ENCODE data around the gene MLKL. TPM values are rescaled to one million over a fixed set of nuclear protein-coding genes. Genes with fewer than 3 reads are reported as not detected.
A peak's percentile ranks its signal among the peaks of the same experiment; 100 is the strongest.

Gene MLKL
- 10 to 100 TPM; 10.5 to 23.4 (median 18.0) TPM for total RNA-seq
- long read RNA-seq, donor 1, transcript MLKL-202 (11 exons, 2,523 nt), result major isoform, 7 of 10 reads
- long read RNA-seq, donor 1, partial matches to known transcripts, result 2 of 10 reads
- long read RNA-seq, donor 1, other reads (novel, unspliced or antisense), result 1 of 10 reads
- long read RNA-seq, donor 2, partial matches to known transcripts, result 2 of 8 reads
- long read RNA-seq, donor 2, other reads (novel, unspliced or antisense), result 4 of 8 reads

DNA sequence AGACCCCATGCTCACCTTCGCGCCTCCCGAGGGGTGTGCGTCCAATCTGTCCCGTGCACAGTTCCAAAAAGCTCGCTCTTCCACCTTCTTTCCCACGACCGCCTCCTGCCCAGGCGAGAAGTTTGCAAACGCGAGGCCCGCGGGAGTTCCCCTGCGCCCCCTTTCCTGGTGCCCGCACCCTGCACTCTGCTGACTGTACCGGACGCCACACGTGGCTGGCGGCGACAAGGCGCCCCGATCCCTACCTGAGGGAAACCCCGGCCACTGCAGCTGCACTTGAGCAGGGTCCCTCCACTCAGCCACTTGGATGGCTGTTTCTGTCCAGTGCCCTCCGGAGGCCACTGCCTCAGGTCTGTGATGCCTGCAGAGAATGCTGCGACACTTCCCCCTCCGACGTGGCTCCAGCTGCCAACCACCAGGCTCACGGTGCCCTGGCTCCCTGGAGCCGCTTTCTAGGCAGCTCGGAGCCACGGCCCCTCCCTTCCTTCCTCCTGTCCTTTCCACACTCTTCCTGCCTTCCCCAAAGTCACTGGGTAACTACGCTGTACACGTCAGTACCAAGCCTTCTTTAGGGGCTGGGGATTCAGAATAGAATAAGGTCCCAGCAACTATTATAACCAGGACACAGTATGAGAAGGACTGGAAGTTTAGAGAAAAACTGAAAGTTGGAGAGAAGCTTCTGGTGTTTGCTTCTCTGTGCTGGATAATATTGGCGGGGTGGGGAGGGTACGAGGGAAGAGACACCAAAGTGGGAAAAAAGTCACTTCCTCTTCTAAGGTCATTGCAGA is at the start of gene MLKL:
Gene MLKL, minus strand, starts transcription at position 425 of the 788 bp plus-strand sequence. CDS start 5,105 bp downstream, outside the sequence.
- TF ChIP-seq, protein P1, sequence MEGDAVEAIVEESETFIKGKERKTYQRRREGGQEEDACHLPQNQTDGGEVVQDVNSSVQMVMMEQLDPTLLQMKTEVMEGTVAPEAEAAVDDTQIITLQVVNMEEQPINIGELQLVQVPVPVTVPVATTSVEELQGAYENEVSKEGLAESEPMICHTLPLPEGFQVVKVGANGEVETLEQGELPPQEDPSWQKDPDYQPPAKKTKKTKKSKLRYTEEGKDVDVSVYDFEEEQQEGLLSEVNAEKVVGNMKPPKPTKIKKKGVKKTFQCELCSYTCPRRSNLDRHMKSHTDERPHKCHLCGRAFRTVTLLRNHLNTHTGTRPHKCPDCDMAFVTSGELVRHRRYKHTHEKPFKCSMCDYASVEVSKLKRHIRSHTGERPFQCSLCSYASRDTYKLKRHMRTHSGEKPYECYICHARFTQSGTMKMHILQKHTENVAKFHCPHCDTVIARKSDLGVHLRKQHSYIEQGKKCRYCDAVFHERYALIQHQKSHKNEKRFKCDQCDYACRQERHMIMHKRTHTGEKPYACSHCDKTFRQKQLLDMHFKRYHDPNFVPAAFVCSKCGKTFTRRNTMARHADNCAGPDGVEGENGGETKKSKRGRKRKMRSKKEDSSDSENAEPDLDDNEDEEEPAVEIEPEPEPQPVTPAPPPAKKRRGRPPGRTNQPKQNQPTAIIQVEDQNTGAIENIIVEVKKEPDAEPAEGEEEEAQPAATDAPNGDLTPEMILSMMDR (IDR thresholded peaks at IDR 0.05), result no peak
- Histone ChIP-seq H3K4me1 (ENCODE audit: low read depth) (peaks cover 17% of the 10 kb centered on the region), H3K36me3 (ENCODE audit: low read depth) (no peaks in the 10 kb centered on the region), H3K9me3 (no peaks in the 10 kb centered on the region), H3K4me3 (peak within 1 kb of the TSS; percentile 78)
- DNase-seq (peak; percentile 75 to 82 (median 77)), ATAC-seq (peak; percentile 81)
- intact Hi-C loops (cut with DNase I, micrococcal nuclease), result no loop called here

GRCh38 chr16:74749291-74750055 is 48.8 kb upstream of the MLKL start:
- no peaks in the 10 kb centered on the region for H3K4me1 ChIP-seq (ENCODE audit: low read depth)
- DNase-seq (peak in 1 of 3 donors; percentile 14), ATAC-seq (no peak)
- no peaks in the 10 kb centered on the region for H3K36me3 ChIP-seq (ENCODE audit: low read depth)
- TF ChIP-seq, protein P1 (IDR thresholded peaks at IDR 0.05), result no peak
- no peaks in the 10 kb centered on the region for H3K9me3 ChIP-seq
- intact Hi-C loops (cut with DNase I, micrococcal nuclease), result no loop called here
- no peak overlapping the region for H3K4me3 ChIP-seq

DNA sequence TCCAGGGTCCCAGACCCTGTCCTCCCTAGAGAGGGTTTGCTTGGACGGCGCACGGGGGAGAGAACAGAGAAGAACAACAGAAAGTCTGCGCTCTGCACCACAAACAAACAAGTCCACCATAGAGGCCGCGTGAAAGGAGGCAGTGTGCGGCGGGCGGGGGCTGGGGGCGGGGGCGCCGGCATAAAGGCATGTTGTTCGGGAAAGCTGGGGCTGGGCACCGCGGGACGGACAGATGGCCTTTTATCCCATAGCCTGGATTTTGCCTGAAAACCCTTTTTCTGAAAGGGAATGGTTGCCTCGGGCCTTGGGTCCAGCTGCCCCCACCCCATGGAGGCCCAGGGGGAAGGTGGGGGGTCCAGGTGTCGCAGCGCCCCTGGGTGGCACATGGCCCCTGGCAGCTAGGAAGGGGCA is 48.0 kb upstream of the MLKL start:
- intact Hi-C loops (cut with DNase I, micrococcal nuclease), result no loop called here
- TF ChIP-seq, protein P1 (IDR thresholded peaks at IDR 0.05), result no peak
- H3K4me3 ChIP-seq, result no peak overlapping the region
- DNase-seq (peak in 1 of 3 donors; percentile 17), ATAC-seq (no peak)
- no peaks in the 10 kb centered on the region for H3K4me1 ChIP-seq (ENCODE audit: low read depth)
- no peaks in the 10 kb centered on the region for H3K9me3 ChIP-seq
- H3K36me3 ChIP-seq (ENCODE audit: low read depth), result no peaks in the 10 kb centered on the region

DNA sequence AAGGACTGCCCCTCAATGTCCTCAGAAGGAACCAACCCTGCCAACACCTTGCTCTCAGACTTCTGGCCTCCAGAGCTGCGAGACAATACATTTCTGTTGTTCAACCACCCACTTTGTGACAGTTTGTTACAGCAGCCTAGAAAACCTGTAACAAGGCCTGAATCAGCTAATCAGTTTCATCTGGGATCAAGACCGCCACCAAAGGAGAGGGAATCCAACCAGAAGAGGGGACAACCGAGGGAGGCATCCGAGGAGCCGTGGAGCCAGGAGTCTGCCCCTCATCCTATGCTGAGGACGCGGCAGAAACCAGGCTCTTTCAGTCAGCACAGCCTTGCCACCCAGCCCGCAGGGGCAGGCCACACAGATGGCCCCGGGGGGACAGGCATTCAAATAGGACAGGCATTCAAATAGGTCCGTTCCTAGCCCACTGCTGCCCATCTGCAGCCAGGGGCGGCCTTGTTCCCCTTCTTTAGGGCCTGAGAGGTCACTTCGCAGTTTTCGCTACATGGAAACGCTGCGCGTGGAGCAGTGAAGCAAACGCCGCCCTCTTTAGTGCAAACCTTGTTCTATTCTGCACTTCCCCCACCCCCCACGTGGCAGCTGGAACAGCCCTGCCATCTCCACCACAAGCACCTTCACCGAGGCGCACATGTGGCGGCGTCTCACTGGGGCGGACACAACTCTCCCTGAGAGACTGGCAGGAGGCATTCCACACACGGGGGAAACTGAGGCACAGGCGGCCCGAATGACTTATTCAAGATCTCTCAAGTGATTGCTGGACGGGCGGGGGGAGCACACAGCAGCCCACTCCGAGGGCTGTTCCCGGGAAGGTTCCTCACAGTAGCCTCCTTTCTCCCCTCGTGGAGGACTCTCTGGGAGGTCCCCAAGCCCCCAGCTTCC is 47.3 kb upstream of the MLKL start:
- H3K9me3 ChIP-seq, result no peaks in the 10 kb centered on the region
- H3K4me3 ChIP-seq, result no peak overlapping the region
- ATAC-seq, result no peak
- peak in 1 of 3 donors; percentile 24 for DNase-seq
- intact Hi-C loops (cut with DNase I, micrococcal nuclease), result no loop called here
- TF ChIP-seq, protein P1 (IDR thresholded peaks at IDR 0.05), result no peak
- no peaks in the 10 kb centered on the region for H3K36me3 ChIP-seq (ENCODE audit: low read depth)
- H3K4me1 ChIP-seq (ENCODE audit: low read depth), result peaks cover 3% of the 10 kb centered on the region

DNA sequence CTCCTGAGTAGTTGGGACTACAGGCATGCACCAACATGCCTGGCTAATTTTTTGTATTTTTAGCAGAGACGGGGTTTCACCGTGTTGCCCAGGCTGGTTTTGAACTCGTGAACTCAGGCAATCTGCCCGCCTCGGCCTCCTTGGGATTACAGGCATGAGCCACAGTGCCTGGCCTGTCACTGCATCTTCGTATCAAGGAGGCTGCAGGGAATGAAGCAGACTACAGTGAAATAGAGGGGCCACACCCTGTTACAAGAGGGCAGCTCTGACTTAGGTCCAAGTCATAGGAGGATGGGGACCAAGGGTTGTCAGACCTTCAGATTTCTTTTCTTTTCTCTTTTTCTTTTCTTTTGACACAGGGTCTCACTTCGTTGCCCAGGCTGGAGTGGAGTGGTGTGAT is 45.3 kb upstream of the MLKL start:
- TF ChIP-seq, protein P1 (IDR thresholded peaks at IDR 0.05), result no peak
- DNase-seq (peak in 1 of 3 donors; percentile 25), ATAC-seq (no peak)
- Histone ChIP-seq H3K9me3 (no peaks in the 10 kb centered on the region), H3K36me3 (ENCODE audit: low read depth) (no peaks in the 10 kb centered on the region), H3K4me1 (ENCODE audit: low read depth) (peaks cover 21% of the 10 kb centered on the region), H3K4me3 (no peak overlapping the region)
- intact Hi-C loops (cut with DNase I, micrococcal nuclease), result no loop called here
